Diencephalon (tissue), 1 donor: ENCODE results near the gene PGLYRP1. TPM values are rescaled to one million over a fixed set of nuclear protein-coding genes. Genes with fewer than 3 reads are reported as not detected.

Experiments
- small RNA-seq: library from RNA; depleted of rRNA; stranded (forward); fragments of <200 nt; gene quantifications from one replicate; pipeline ENCODE3, GENCODE V24; 2014
- total RNA-seq: library from RNA; depleted of rRNA; stranded (reverse); fragments of >200 nt; gene quantifications from one replicate; pipeline ENCODE4 v1.2.3, GENCODE V29; 2014

The PGLYRP1 gene, protein sequence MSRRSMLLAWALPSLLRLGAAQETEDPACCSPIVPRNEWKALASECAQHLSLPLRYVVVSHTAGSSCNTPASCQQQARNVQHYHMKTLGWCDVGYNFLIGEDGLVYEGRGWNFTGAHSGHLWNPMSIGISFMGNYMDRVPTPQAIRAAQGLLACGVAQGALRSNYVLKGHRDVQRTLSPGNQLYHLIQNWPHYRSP
- not detected for total RNA-seq

DNA sequence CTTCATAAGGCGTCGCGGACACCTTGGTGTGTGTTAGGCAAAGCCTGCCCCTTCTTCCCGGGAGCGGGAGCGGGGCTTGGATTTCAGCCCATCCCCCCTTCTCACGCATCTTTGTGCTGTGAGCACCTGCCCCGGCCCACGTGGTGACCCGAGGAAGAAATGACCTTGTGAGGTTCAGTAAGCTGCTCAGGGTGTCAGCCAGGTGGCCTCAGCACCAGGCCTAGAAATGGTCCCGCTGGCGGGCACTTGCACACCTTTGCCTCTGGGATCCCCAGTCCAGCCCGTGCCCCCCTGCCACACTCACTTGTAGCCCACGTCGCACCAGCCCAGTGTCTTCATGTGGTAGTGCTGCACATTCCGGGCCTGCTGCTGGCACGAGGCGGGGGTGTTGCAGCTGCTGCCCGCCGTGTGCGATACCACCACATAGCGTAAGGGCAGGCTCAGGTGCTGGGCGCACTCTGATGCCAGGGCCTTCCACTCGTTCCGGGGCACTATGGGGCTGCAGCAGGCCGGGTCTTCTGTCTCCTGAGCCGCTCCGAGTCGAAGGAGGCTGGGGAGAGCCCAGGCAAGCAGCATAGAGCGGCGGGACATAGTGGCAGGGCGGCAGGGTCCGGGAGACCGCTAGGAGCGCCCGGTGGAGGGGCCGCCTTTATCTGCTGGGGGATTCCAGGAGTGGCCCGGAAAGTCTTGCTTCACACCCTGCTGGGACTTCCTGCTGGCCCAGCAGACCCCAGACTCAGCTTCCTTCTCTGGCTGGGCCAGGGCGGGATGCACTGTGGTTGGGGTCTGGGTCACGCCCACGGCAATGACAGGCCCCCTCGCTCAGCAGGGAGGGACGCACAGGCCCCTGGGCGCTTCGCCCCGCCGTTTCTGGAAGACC lies at the start of gene PGLYRP1:
Gene PGLYRP1, minus strand, starts transcription at position 623 of the 880 bp plus-strand sequence. Its CDS starts 32 bp downstream, at position 591.

DNA sequence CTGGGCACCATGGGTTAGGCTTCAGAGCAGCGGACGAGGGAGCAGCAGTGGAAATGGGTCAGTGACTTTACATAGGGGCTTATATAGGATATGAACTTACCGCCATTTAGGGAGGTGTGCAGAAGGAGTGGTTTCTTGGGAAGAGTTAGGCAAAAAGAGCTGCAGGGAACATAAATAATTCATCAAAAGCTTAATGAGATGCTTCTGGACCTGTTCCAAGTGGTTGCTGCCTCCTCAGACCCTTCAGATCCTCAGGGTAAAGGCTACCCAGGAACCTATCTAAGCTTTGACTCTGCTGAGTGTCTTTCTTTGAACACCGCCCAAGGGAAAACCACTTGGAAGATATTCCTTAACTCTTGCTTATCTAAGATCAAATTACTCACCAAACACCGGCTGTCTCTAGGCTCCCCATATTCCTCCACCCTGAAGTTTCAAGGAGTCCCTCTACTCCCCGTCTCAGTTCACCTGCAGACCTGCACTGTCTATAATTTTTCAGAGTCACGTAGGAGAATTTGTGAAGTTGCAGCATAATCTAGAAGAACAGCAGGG lies 18.2 kb upstream of the PGLYRP1 start, which contains the start of gene IGFL4:
Gene IGFL4, minus strand, starts transcription at position 51 of the 549 bp plus-strand sequence. Its CDS starts 40 bp downstream, at position 11.

DNA sequence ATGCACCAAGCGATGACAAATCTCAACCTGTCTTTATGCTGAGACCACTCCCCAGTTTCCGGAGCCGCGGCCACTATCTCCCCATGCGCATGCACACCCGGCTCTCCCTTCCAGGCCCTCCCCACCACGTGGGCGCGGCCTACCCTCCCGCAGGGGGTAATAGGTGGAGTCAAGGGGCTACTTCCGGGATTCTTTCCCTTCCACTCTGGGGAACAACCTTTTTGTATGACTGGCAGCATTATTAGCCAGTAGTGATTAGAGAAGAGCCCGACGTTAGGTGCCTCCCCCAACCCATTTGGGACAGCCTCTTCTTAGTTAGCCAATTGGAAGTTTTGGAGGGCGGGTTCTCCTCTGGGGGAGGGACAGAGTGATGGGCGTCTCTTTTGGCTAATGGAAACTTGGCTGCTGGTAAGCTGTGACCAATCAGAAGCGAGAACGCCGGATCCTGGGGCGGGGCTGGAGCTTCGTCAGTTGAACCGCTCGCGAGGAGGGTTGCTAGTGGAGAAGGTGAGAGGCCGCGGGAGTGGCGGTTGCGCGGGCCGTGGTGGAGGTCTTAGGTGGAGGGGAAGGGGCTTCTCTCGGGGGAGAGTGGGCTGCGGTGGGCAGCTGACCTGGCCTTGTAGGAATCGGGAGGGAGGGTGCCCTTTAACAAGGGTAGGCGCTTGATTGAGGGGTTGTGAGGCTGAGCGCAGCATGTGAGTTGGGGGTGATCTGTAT lies 27.7 kb downstream of the PGLYRP1 start, which contains the start of gene CCDC61:
Gene CCDC61, plus strand, starts transcription at position 470 of the 717 bp plus-strand sequence. CDS start 7,552 bp downstream, outside the sequence.

DNA sequence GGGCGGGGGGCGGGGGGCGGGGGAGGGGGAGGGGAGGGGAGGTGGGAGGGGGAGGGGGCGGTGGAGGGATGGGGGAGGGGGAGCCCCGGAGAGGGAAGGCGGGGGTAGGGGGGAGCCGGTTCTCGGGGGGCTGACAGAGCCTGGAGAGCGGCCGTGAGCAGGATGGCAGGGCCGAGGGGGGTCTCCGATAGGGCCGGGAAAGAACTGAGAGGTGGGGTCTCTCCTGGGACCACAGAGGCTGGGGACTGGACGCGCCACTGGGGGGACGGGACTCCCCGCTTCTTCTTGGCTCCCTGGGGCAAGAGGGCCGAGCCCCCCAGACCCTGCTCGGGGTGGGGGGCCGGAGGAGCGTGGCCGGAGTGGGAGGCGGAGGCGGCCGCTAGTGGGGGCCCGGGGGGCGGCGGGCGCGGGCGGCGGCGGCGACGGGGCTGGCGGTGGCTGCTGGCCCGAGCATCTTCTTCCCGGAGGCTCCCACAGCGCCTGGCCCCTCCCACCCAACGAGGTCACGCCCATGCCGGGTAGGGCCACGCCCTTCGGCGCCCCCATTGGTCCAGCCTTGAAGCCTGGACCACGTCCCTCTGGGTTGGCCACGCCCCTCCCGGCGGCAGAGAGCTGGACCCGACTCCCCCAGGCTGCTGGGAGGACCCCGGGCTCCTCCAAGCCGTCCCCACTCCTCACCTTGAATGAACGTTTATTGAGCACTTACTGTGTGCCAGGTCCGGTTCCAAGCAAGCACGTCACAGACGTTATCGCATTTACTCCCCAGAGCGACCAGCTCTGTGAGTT lies 49.1 kb downstream of the PGLYRP1 start, which contains the start of gene NOVA2:
Gene NOVA2, minus strand, starts transcription at position 313 of the 786 bp plus-strand sequence. CDS start 514 bp downstream, outside the sequence.

Small RNA genes lying within 50 kb of the gene (small RNA-seq; reads per million reads assigned to genes)
- gene MIR769, result 673 reads per million, percentile 98 among the genes with 10 or more reads in this experiment

Other genes starting within 250 kb of the PGLYRP1 start
- 20.3 TPM for gene DMPK, start 240.6 kb downstream of the PGLYRP1 start, total RNA-seq
- 48.2 TPM for gene DMWD, start 230.2 kb downstream of the PGLYRP1 start, total RNA-seq
- gene RSPH6A, start 207.7 kb downstream of the PGLYRP1 start, total RNA-seq, result 0.23 TPM
- gene SYMPK, start 159.9 kb downstream of the PGLYRP1 start, total RNA-seq, result 19.6 TPM
- not detected for gene FOXA3, start 158.7 kb downstream of the PGLYRP1 start, total RNA-seq
- gene IRF2BP1, start 136.9 kb downstream of the PGLYRP1 start, total RNA-seq, result 28.4 TPM
- gene MYPOP, start 120.4 kb downstream of the PGLYRP1 start, total RNA-seq, result 1.4 TPM
- gene NANOS2, start 108.3 kb downstream of the PGLYRP1 start, total RNA-seq, result not detected
- 15.9 TPM for gene NOVA2, start 49.2 kb downstream of the PGLYRP1 start, total RNA-seq
- 6.7 TPM for gene CCDC61, start 27.6 kb downstream of the PGLYRP1 start, total RNA-seq
- gene IGFL4, start 17.9 kb upstream of the PGLYRP1 start, total RNA-seq, result 3.9 TPM
- gene IGFL3, start 101.6 kb upstream of the PGLYRP1 start, total RNA-seq, result not detected
- 0.92 TPM for gene IGFL2, start 125.2 kb upstream of the PGLYRP1 start, total RNA-seq
- not detected for gene IGFL1, start 206.7 kb upstream of the PGLYRP1 start, total RNA-seq